ENCODE data around the gene BACH1.
"Not testable (repeated sequence)": the region's sequence is repeated elsewhere in the genome, so short reads cannot be mapped to it uniquely, and the experiment has no call there.

The BACH1 gene

DNA sequence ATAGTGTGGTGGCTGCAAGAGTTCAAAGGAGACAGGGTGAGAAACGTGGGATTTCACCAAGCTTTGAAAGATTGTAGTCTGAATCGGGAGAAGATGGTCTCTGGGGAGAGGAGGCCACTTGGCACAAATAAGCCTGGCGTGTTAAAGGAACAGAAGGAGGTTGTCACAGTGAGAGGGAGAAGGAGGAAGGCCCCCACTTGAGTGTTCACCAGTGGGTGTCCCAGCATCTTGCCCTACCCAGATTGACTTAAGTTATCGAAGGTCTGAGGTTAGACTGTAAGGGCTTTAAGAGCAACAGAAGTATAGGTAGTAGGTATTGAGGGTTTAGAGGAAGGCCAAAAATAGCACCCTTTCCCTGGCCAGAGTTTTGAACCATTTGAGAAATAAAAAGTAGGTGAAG is 48.0 kb downstream of the BACH1 start:
- DNase-seq (ENCODE audit: low spot score), result no peak

DNA sequence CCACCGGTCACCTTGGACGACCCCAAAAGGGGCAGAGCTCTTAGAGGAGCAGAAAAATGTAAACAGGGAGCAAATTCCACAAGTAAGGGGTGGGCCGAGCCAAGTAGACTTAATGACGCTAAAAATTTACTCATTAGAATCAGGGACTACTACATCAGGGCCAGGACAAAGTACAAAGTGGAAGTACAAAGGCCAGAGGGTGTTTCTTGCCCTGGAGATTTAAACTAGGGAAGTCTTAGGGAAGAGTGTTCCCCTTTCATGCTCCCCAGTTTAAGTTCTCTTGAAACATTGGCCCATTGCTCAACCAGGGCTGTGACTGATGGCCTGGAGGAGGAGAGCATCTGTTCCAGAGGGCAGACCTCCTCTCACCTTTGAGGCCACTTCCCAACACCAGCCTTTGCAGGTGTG is 48.6 kb downstream of the BACH1 start:
- no peak for DNase-seq (ENCODE audit: low spot score)

DNA sequence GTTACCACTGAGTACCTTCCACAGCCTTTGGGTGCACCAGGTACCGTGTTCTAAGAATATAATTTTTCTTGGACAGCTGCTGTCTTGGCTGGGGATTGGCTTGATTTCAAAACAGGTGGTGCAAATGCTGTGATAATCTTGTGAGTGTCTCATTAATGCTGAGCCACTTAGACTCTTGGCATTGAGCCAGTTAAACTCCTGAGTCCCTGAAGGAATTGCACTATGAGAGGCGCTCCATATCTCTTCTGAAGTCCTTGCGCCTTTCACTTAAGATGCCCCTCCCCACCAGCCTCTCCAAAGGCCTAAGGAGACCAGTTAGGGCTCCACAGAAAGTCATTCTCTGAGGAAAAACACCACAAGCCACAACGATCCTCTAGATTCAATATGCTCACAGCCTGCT is 51.0 kb downstream of the BACH1 start:
- DNase-seq (ENCODE audit: low spot score), result no peak

DNA sequence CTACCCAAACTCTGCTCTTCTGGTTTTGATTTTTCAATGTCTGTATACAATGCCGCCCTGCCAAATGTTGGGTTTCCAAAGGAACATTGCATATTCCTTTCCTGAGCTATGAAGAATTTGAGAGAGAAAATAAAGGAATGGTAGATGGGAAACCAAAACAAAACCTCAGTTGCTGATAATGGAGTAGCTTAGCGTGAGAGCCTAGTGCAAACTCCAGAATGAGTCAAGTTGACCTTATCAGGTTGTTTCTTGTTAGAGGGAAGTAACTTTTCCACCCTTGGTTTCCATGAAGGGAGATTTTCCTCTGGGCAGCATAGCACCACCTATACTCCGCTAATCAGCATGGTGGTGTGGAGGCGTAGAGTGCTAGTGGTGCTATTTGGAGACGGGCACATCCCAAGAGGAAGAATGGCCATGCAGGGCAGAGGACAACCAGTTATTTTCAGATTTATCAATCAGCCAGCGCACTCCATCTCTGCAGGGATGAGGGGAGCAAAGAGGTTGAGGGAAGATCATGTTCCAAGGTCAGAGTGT is 51.6 kb downstream of the BACH1 start:
- no peak for DNase-seq (ENCODE audit: low spot score)

DNA sequence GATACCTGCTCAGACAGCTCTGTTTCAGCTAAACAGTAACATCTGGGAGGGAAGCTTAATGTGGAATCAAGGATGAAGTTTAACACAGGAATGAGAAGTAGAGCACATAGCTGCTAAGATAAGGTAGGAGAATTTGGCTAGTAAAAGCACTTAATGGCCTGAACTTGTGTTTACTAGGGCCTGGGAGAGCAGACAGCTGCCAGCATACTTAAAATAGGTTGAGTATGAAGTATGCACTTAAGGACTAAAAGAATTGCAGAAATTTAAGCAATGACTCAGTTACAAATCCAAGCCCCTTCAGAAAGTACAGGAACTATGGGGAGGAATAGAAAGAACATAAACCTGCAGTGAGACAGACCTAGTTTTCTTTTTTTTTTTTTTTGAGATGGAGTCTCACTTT is 53.0 kb downstream of the BACH1 start:
- DNase-seq (ENCODE audit: low spot score), result no peak

DNA sequence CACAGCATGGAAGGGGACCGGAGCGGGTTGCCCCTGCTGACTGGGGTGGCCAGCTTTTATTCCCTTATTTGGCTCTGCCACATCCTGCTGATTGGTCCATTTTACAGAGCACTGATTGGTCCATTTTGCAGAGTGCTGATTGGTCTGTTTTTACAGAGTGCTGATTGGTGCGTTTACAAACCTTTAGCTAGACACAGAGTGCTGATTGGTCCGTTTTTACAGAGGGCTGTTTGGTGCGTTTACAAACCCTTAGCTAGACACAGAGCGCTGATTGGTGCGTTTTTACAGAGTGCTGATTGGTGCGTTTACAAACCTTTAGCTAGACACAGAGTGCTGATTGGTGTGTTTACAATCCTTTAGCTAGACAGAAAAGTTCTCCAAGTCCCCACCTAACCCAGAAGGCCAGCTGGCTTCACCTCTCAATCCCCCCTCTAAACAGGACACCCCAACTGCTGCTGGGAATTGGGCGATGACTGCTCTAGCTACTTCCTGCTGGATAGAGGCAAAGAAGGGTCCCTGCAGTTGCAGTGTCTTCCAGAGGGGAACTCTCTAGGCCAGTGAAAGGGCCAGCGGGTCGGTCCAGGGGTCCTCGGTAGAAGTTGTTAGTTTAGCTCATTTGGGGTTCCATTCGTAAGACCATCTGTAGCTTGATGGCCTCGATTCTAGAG is 56.5 kb downstream of the BACH1 start:
- DNase-seq (ENCODE audit: low spot score), result not testable (repeated sequence)

DNA sequence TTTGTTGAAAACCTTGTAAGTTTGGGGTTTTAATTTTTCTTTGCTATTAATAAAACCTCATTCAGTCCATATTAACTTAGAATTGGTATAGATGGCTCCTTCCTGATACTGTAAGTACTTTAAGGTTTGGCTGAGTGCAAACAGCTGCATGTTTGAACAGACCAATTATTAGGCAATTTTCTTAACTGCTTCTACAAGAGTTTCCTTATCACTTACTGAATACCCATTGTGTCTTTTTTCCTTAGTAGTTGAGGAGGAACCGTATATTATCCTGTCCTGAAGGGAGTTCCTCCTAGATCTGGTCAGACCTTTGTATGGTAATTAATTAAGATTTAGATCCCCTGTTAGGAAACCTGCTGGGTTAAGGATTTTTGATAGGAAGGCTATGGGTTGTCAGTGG is 57.6 kb downstream of the BACH1 start:
- DNase-seq (ENCODE audit: low spot score), result not testable (repeated sequence)

DNA sequence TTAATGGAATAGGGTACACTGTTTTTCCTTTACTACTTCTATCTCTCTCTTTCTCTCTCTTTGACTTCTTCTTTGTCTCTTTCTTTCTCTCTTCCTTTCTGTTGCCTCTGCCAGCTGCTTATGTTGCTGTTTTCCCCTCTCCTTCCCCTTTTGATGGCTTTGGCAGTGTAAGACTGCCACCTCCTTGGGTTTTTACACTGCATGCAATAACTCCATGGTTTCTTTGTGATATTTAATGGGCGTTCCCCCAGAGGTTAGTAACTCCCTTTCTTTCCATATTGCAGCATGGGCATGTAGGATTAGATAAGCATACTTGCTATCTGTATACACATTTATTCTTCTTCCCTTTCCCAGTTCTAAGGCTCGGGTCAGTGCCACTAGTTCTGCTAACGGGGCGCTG is 58.1 kb downstream of the BACH1 start:
- DNase-seq (ENCODE audit: low spot score), result not testable (repeated sequence)

DNA sequence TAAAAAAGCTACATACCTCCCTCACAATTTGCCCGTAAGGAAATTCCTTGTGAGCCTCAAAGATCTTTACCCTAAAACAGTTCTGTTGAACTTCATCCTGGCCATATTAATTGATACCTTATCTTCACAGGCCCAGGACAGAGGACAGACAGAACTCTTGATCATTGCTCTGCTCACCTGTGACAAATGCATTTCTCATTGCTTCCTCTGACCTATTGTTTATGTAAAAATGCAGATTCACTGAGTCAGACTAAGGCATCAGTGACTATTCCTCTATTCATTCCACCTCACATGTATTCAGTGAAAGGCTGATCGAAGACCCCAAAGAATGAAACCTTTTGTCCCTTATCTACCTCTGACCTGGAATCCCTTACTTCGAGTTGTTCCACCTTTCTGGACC is 61.0 kb downstream of the BACH1 start:
- no peak for DNase-seq (ENCODE audit: low spot score)

DNA sequence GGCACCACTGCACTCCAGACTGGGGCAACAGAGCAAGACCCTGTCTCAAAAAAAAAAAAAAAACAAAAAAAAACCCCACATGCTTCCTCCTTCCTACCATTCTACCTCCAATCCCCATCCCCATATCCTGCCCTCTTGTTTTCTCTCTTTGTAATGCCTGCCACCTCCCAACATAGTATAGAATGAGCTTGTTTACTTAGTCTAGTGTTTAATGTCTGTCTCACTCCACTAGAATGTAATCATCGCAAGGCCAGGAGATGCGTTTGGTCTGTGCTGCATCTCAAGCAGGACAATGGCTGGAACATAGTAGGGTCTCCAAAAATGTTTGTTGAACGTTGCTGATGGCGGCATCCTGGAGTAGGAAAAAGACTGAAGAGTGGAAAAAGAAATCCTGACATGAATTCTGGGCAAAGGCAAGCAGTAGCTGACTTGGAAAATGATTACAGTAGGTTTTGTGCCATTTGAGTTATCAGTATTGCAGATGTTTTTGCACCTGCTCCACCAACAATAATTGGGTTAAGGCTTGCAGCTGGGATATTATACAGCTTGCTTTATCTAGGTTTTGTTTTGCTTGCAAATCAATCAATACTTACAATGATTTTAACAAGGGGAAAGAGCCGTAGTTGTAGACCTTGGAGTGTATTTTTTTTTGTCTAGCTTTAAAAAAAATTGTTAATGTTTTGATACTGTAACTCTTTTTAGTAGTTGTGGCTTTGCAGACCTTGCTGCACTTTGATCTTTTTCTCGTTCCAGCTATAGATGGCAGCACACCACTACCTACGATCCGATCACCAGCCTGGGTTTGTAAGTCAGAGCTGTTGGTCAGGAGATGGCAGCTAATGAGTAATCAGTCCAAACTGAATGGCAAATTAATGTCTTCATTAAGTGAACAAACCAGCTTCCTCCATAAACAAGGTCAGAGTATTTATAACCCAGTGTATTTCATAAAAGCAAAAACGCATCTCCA is 62.4 kb downstream of the BACH1 start:
- no peak for DNase-seq (ENCODE audit: low spot score)

DNA sequence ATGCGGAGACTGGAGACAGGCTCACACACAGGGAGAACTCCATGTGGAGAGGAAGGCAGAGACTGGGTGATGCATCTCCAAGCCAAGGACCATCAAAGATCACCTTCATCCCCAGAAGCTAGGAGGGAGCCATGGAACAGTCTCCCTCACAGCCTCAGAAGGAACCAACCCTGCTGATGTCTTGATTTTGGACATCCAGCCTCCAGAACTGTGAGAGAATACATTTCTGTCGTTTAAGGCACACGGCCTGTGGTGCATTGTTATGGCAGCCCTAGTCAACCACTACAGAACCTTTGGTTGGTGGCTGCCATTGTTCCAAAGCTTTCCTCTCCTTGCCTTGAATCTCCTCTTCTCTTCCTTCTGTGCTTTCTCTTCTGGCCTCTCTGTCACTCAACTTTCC is 64.0 kb downstream of the BACH1 start:
- no peak for DNase-seq (ENCODE audit: low spot score)

DNA sequence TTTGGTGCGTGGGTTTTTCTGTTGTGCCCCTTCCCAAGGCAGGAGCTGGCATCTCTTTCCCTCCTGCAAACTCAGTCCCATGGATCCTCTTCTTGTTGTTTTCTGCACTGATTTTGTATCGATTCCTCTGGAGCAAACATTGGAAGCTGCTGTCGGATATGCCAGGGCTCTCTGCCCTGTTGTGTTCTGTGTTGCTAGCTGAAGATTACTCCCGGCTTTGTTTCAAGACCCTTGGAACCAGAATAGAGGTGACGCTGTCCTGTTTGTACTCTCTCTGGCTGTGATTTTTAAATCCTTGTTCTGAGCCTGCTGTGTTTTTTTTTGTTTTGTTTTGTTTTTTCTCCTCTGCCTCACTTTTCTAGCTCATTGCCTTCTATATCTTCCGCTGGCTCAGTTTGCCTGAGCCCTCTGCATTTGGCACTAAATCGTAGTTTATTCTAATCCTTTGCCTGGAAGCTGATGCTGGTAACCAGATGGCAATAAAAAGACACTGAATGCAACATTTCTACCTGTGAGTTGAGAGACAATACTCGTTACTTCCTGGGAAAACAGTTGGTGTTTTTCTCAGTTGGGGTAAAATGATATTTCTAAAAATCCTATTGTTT is 67.0 kb downstream of the BACH1 start:
- no peak for DNase-seq (ENCODE audit: low spot score)

DNA sequence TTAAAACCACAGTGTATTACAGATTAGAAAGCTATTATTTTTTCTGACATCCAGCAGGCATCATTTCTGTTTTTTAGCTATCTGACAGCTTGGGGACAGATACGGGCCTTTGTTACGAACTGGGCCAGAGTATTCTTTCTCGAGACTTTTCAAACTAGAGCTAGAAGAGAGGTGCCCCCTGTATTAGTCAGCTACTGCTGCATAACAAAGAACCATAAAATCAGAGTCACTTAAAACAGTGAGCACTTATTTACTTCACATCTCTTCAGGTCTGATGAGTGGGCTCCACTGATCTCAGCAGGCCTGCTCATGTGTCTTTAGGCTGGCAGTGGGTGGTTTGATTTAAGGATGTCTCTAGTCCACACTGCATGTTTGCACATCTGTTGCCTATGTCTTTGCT is 67.8 kb downstream of the BACH1 start:
- DNase-seq (ENCODE audit: low spot score), result no peak

DNA sequence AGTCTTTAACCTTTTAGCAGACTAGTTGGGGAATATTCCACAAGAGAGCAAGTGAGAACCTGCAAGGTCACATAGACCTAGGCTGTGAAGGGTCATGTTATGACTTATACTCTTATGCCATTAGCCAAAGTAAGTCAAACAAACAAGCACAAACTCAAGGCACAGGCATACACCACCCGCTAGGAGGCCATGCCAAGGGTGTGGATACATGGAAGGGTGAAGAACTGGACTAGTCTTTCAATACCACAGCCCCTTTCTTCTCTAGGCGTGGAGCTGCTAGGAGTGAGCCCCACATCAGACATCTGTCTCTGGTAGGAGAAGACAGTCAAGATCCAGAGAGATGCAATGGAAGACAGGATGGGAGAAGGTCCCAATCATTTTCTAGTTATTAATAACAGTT is 68.6 kb downstream of the BACH1 start:
- no peak for DNase-seq (ENCODE audit: low spot score)

DNA sequence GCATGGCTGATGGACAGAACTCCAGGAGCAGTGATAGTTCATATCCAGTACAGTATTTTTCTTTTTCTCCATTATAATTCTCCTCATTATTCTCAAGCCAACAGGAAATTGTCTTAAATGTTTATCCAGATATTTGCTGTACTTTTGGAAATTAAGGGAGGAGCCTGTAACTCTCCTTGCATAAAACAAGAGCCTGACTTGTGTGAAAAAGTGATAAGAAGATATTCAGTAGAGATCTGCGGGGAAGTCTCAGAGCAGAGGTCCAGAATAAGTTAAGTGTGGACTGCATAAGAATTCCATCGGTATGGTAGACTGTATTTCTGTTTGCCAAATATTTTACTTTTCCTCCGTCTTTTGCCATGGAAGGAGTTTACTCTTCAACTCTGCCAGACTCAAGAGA is 70.2 kb downstream of the BACH1 start:
- DNase-seq (ENCODE audit: low spot score), result no peak

DNA sequence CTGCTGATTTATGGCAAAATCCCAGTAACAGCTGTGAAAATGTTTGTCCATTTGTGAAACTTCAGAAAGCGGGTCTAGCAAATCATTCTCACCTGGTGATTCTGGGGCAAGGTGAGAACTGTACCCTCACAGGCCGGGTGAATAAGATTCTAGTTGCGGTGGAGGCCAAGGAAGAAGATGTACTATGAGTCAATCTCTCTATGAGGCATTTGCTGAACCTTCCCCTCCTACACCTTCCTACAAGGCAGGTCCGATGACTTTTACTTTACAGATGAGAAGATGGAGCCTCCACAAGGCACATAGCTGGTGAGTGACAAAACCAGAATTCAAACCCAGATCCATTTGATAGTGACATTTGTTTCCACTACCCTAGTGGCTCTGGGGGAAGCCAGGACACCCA is 72.7 kb downstream of the BACH1 start:
- peak; percentile 28 for DNase-seq (ENCODE audit: low spot score)

DNA sequence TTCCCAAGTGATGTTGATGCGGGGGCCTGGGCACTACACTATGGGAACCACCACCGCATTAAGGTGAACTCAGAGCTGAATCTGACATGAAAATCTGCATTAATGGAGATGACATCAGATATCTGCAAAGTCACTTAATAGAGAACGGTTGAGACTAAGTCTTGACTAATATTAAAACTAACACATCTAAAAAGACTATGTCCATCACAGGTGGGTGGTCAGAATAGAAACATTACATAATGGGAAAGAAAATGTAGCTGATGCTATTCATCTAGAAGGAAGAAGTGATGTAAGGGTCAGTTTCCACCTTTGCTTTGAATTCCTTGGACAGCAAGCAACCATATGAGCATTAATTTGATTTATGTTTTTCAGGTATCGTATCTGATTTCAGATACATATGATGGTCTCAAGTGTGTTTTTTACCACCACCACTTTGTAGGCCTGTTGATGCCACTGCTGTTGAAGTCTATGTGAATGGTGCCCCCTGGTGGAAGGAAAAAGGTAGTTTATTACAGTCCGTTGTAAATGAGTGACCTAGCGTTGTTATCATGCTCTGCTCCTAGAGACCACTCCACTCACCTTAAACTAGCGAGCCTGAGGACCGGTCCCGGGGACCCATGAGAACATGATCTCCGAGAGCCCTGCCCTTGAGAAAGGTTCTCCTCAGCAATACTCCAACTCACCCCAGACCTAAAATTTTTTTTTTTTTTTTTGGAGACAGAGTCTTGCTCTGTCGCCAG is 73.5 kb downstream of the BACH1 start:
- DNase-seq (ENCODE audit: low spot score), result peak; percentile 81

DNA sequence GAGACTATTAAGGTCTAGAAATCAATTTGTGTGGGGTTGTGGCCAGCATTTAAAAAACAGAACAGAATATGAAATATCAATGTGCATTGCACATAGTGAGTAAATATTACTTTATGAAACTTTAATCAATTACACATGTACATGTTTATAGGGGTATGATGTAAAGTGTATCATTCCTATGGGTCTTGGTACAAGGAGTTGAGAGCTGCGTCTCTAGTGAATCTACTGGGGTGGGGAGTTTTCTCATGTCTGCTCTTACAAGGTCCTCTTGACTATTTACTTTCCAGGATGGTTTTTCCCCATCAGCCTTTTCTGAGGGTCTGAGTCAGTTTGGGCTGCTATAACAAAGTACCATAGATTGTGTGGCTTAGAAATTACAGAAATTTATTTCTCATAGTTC is 75.8 kb downstream of the BACH1 start:
- no peak for DNase-seq (ENCODE audit: low spot score)

DNA sequence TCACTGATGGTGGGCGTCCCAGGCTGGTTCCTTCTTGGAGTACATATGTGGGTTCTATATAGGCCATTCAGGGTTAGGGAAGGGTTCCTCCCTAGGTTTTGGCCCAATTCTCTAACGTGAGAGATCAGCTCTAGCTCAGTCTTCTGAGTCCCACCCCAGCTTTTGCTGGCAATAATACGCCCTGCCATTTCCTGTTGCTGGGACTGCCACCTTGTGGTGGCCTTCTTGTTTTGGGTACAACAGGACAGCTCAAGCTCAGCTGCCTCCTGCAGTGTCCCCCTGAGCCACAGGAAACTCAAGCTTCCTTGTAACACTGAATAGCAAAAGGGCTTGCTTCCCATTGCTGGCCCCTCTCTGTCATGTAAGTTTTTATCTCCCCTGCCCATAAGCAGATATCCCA is 77.8 kb downstream of the BACH1 start:
- DNase-seq (ENCODE audit: low spot score), result peak; percentile 42

DNA sequence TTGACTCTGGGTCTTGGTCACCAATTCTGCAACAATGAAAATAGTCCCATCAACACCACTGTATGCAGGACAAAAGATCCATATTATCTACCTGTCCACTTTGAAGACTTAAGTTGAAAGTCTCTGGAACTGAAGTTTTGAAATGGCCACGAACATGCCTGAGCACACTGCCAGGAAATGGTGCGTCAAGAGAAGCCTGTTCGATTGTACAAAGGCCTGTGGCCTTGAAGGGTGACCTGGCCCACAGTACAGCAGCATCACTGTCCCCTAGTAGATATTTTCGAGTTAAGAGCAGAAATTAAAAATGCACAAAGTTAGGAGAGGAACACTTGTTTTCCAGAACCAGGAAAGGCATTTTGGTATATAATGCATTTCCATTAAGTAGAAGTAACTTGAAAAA is 78.5 kb downstream of the BACH1 start:
- DNase-seq (ENCODE audit: low spot score), result no peak

DNA sequence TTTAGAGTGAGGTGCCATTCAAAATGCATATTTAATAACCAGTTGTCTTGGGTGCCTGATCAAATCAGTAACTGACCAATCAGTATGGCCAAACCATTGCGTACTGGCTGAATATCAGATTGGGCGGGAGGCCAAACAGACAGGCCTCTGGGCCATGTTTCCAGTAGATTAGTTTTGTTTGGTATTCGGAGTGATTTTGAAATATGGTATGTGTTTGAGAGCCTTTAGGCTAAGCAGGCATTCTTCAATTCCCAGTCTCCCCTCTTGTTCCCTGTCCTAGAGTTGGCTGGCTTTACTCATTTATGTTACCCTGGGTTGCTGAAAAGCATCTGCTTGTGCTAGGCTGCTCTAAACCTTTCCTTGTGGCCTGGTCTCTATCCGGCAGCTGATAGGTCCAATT is 80.1 kb downstream of the BACH1 start:
- DNase-seq (ENCODE audit: low spot score), result no peak

DNA sequence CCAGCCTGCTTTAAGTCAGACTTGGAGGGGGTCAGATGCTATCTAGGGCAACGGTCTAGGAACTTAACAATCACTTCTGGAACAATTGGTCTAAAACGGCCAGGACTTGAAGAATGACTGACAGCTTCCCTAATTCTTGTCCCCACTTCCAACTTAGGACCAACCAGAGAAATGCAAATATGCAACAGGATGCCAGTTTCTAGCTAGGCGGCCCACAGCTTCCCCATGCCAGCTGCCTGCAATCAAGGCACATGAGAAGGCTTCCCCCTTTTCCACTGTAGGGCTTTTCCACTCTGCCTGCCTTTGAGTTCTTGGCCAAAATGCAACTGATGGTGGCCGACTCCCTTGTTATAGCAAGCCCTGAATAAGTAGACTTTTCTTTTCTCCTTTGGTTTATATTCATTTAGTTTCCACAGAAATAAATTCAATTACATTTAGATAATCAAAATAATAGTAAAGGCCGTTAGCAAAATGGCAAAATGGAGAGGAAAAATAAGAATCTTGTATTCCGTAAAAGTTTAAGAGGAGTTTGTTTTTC is 80.9 kb downstream of the BACH1 start:
- no peak for DNase-seq (ENCODE audit: low spot score)
